HG03064 (cell line): ENCODE measurements around the gene TNFRSF17.
"Not testable (repeated sequence)": the region's sequence is repeated elsewhere in the genome, so short reads cannot be mapped to it uniquely, and the experiment has no call there.

Source experiments
- ATAC-seq: cut with Tn5 transposase; IDR thresholded peaks from one replicate; pipeline ENCODE4 v1.9.1; 2021; ENCODE audit warnings: low read depth; ENCODE audit not compliant: unreplicated experiment

Gene TNFRSF17

DNA sequence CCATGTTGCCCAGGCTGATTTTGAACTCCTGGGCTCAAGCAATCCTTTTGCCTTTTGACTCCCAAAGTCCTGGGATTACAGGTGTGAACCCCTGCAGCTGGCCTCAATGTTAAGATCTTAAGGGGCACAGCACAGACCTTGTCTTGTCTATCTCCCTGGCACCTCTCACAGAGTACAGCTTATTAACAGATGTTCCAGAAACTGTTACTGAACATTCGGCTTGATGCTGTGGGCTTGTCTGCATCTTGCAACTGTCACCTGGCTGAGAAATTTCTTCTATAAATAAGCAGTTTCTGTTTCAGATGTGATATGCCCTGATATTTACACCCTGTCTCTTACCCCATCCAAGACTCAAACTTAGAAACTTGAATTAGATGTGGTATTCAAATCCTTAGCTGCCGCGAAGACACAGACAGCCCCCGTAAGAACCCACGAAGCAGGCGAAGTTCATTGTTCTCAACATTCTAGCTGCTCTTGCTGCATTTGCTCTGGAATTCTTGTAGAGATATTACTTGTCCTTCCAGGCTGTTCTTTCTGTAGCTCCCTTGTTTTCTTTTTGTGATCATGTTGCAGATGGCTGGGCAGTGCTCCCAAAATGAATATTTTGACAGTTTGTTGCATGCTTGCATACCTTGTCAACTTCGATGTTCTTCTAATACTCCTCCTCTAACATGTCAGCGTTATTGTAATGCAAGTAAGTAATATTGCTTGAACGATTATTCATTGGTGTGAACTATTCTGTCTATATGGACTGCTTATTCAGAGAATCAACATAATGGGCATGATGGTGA is at the start of gene TNFRSF17:
Gene TNFRSF17, plus strand, starts transcription at position 450 of the 791 bp plus-strand sequence. Its CDS starts 115 bp downstream, at position 565.
- ATAC-seq, result peak; percentile 53

DNA sequence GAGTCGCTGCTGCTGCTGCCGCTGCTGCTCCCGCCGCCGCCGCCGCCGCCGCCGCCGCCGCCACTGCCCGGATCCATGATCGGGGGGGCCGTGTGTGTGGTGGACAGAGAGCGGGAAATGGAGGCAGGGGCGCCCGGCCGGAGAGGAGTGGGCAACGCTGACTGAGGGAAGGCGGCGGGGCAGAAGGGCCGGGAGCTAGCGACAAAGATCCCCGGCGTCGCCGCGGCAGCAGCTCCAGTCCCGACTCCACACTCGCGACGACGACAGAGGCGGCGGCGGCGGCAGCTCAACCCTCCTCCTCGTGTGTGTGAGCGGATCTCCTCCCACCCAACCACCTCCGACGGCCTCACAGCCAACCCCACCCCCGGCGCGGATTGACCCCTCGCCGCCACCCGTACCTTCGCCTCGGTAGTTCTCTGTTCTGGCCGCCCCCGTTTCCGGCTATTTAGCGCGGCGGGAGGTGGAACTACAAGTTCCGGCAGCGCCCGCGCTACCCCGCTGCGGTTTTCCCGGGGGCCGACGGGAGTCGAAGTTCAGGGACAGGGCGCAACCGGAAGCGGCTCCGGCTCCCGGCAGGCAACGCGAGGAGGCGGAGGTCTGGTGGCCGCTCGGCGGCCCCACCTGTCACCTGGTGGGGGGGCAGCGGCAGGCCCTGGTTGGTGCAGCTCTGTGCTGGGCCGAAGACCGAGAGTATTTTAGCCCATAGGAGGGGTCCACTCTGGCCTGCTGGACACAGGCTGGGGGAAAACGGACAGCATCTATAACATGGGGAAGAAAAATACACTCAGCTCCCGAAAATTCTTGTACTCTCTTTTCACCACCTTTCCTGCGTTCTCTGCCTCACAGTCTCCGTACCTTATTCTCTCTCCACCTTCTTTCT is 49.1 kb upstream of the TNFRSF17 start, which contains the start of gene GSPT1:
Gene GSPT1, minus strand, starts transcription at position 313 of the 880 bp plus-strand sequence. Its CDS starts 236 bp downstream, at position 77.
- ATAC-seq, result peak; percentile 78

GRCh38 chr16:11916524-11917285 is 48.3 kb upstream of the TNFRSF17 start:
- ATAC-seq, result no peak

GRCh38 chr16:11924046-11924445 is 41.0 kb upstream of the TNFRSF17 start:
- not testable (repeated sequence) for ATAC-seq

GRCh38 chr16:11927350-11927749 is 37.7 kb upstream of the TNFRSF17 start:
- not testable (repeated sequence) for ATAC-seq

- ATAC-seq, result not testable (repeated sequence)
Measured at GRCh38 chr16:11941945-11942344, 23.1 kb upstream of the TNFRSF17 start, which contains the start of gene NPIPB2. TSS of gene NPIPB2 (minus strand) at chr16:11942045. CDS start at chr16:11942045, 0 bp downstream.

DNA sequence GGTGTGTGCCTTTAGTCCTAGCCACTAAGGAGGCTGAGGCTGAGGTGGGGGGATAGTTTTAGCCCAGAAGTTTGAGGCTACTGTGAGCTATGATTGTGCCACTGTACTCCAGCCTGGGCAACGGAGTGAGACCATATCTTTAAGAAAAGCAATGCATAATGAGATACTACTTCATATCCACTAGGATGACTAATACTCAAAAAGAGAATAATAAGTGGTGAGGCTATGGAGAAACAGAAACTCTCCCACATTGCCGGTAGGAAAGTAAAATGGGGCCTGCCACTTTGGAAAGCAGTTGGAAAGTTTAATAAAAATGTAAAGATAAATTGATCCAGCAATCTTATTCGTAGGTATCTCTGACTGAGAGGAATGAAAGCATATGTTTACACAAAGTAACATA is 18.6 kb upstream of the TNFRSF17 start:
- ATAC-seq, result no peak

DNA sequence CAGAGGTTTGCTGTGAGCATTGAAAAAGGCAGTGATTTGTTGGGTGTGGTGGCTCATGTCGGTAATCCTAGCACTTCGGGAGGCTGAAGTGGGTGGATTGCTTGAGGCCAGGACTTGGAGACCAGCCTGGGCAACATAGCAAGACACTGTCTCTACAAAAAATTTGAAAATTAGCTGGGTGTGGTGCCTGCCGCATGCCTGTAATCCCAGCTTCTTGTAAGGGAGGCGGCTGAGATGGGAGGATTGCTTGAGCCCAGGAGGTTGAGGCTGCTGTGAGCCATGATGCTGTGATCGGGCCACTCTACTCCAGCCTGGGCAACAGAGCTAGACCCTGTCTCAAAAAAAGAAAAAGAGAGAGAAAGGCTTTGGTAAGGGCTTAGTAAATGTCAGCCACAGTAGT is 16.2 kb upstream of the TNFRSF17 start:
- ATAC-seq, result no peak

- no peak for ATAC-seq
Measured at GRCh38 chr16:11949527-11949926, 15.5 kb upstream of the TNFRSF17 start.

DNA sequence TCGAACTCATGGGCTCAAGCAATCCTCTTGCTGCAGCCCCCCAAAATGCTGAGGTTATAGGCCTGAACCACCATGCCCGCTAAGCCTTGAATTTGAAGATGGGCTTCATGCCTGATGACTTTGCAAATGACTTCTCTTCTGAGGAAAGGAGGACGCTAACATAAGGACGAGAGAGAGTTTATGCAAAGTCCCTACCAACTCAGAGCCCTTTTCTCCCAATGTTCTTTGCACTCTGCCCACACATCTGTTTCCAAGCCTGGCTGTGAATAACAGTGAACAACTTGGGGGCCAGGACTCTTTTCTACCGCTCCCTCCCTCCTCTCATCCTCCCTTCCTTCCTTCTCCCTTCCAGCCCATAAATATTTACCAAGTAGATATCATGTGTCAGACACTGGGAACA is 14.6 kb upstream of the TNFRSF17 start:
- ATAC-seq, result no peak

DNA sequence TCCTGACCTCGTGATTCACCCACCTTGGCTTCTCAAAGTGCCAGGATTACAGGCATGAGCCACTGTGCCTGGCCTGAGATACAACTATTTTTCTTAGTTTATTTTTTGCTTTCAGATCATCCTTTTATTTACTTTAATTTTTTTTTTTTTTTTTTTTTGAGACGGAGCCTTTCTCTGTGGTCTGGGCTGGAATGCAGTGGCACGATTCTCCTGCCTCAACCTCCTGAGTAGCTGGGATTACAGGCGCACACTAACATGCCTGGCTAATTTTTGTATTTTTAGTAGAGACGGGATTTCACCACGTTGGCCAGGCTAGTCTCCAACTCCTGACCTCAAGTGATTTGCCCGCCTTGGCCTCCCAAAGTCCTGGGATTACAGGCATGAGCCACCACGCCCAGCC is 11.4 kb upstream of the TNFRSF17 start:
- not testable (repeated sequence) for ATAC-seq

DNA sequence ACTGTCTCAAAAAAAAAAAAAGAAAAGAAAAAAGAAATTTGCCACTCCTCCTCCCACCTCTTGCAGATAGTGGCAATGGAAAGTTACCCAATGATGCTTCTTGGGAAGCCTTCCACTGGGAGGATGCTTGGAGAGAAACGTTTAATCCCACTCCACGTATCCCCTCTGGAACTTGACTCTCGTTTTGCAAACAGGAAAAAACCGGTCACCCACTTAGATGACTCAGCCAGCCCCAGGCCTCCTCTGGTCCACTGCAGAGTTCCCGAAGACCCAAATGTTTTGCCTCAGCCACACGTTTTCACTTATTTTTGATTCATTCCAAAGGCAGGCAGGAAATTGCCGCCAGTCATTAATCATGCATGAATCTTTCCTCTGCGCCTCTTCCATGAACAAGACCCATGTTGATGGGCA is 9.3 kb upstream of the TNFRSF17 start:
- no peak for ATAC-seq

DNA sequence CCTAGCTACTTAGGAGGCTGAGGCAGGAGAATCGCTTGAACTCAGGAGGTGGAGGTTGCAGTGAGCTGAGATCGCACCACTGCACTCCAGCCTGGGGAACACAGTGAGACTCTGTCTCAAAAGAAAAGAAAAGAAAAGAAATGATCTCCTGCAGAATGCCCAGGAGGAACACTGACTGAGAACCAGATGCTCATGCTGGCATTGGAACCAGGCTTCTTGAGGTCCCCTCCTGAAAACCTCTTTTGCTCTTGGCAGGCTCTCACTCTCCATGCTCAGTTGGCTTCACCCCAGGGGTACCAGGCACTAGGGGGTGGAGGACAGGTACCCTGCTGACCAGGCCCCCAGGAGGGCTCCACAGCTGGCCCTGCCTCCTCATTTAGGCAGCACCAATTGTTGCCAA is 8.5 kb upstream of the TNFRSF17 start:
- no peak for ATAC-seq

DNA sequence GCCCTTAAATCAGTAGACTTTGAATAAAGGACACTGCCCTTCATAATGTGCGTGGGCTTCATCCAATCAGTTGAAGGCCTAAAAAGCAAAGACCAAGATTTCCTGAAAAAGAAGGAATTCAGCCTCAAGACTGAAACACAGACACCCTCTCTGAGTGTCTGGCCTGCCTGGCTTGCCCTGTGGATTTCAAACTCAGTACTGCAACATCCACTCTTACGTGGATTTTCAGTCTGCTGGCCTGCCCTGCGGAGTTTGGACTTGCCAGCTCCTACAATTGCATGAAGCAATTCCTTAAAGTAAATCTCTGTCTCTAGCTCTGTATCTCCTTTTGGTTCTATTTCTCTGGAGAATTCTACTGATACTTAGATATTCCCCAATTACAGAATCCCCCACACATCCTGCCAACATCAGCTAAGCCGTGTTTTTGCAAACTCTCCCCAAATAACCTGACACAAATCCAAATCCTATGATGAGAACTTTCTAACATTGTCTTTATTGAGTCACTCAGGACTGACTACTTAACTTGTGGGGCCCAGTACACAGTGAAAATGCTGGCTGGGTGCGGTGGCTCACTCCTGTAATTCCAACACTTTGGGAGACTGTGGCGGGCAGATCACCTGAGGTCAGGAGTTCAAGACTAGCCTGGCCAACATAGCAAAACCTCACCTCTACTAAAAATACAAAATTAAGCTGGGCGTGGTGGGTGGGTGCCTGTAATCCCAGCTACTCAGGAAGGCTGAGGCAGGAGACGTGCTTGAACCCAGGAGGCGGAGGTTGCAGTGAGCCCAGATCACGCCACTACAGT is 7.2 kb upstream of the TNFRSF17 start:
- ATAC-seq, result no peak

DNA sequence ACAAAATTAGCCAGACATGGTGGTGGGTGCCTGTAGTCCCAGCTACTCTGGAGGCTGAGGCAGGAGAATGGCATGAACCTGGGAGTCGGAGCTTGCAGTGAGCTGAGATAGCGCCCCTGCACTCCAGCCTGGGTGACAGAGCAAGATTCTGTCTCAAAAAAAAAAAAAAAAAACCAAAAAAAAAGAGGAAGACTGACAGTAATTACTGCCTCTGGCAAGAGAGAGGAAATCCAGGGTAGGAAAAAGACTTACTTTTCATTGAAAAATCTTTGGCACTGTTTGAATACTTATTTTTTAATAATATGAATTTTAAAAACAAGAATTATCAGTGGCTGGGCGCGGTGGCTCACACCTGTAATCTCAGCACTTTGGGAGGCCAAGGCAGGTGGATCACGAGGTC is 2.6 kb upstream of the TNFRSF17 start:
- not testable (repeated sequence) for ATAC-seq

DNA sequence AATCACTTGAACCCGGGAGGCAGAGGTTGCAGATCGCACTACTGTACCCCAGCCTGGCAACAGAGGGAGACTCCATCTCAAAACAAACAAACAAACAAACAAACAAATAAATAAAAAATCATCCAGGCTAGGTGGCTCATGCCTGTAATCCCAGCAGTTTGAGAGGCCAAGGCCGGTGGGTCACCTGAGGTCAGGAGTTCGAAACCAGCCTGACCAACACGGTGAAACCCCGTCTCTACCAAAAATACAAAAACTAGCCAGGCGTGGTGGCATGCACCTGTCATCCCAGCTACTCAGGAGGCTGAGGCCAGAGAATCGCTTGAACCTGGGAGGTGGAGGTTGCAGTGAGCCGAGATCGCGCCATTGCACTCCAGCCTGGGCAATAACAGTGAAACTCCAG is 2.0 kb upstream of the TNFRSF17 start:
- ATAC-seq, result not testable (repeated sequence)

DNA sequence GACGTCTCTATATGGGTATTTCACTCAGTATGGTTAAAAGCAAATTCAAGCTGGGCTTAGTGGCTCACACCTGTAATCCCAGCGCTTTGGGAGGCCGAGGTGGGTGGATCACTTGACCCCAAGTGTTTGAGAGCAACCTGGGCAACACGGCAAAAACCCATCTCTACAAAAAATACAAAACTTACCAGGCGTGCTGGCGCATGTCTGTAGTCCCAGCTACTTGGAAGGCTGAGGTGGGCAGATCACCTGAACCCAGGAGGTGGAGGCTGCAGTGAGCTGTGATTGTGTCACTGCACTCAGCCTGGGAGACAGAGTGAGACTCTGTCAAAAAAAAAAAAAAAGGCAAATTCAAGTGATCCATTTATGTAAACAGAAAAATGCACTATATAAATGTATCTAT is 1.3 kb upstream of the TNFRSF17 start:
- ATAC-seq, result no peak

DNA sequence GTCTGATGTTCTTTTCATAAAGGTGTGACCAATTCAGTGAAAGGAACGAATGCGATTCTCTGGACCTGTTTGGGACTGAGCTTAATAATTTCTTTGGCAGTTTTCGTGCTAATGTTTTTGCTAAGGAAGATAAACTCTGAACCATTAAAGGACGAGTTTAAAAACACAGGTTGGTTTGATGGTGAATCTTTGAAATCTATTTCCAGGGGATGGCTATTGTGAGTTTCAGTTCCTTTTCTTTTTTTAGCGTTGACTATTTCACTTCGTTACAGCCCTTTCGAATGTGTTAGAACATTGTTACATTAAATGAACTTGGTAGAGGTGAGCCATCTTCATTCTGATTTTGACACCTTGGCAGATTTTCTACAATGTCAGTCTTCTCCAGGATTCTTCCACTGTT is 1.2 kb downstream of the TNFRSF17 start:
- ATAC-seq, result no peak

DNA sequence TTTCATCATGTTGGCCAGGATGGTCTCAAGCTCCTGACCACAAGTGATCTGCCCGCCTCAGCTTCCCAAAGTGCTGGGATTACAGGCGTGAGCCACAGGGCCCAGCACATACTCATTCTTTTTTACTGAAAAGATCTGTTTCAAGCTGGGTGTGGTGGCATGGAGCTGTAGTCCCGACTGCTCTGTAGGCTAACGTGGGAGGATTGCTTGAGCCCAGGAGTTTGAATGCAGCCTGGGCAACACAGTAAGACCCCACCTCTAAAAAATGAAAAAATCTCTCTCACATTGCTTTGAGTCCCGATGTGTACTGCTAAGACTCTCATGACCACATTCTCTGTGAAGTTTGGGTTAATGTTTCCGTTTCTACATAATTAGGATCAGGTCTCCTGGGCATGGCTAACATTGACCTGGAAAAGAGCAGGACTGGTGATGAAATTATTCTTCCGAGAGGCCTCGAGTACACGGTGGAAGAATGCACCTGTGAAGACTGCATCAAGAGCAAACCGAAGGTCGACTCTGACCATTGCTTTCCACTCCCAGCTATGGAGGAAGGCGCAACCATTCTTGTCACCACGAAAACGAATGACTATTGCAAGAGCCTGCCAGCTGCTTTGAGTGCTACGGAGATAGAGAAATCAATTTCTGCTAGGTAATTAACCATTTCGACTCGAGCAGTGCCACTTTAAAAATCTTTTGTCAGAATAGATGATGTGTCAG is 2.3 kb downstream of the TNFRSF17 start:
- no peak for ATAC-seq
